GM06990 (cell line): ENCODE measurements around the gene LEKR1.
A peak's percentile ranks its signal among the peaks of the same experiment; 100 is the strongest.

Experiments used
- DNase-seq: peaks from one replicate; pipeline ENCODE4 v3.0.0-alpha.2; 2011; ENCODE audit not compliant: insufficient read length; ENCODE audit errors: extremely low read depth
- H3K27me3 ChIP-seq: replicated peaks from 2 replicates; pipeline ENCODE4 v1.6.0; 2011; ENCODE audit warnings: low read length; ENCODE audit not compliant: control insufficient read depth, insufficient read depth
- H3K36me3 ChIP-seq: 2 replicates; pipeline ENCODE4 v1.5.1; 2011; ENCODE audit warnings: low read length; ENCODE audit not compliant: control insufficient read depth, insufficient read depth
- H3K4me3 ChIP-seq: replicated peaks from 2 replicates; pipeline ENCODE4 v1.5.1; 2011; ENCODE audit warnings: low read depth, mild to moderate bottlenecking, control low read depth, low read length
- TF ChIP-seq, protein P1 (sequence below): IDR thresholded peaks from 2 replicates; pipeline ENCODE4 v1.5.1; 2011; ENCODE audit warnings: low read length, control low read depth, mild to moderate bottlenecking, inconsistent platforms; ENCODE audit not compliant: insufficient read depth, poor library complexity, severe bottlenecking

Gene LEKR1

DNA sequence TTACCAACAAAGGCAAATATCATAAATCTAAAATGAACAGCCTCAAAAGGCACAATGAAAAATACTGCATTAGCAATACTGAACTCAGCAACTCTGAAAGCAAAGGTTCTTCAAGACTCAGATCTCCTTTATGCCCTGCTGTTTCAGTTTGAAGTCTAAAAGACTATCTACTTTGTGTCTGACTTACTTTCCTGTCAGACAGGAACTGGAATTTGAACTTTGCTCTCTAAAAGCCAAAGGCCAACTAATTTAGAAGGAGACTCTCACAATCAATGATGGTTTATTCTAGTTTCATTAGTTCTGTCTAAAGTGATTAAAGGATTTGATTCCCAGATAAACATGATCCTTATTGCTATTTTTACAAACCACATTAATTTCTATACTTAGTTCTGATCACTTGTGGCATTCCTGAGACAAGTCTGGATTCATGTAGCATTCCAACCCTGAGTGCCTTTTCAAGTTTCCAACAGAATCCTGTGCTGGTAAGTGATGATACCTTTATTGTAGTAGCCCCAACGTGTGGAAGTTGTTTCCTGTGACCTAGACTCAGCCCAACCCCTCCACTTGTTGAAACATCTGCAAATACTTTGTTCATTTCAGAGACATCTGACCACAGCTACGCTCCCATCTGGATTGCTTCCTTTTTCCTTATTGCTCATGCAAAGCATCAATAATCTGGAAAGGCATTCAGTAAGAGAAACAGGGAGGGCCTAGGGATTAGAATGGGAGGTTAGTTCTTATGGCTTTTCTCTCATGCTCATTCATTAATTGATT, 14.9 kb upstream of the LEKR1 start:
- Histone ChIP-seq H3K4me3 (no peak overlapping the region), H3K27me3 (no peaks in the 10 kb centered on the region), H3K36me3 (peaks cover 4% of the 10 kb centered on the region; the same call in 1 of the 2 replicates)
- DNase-seq: no peak
- TF ChIP-seq, protein P1, sequence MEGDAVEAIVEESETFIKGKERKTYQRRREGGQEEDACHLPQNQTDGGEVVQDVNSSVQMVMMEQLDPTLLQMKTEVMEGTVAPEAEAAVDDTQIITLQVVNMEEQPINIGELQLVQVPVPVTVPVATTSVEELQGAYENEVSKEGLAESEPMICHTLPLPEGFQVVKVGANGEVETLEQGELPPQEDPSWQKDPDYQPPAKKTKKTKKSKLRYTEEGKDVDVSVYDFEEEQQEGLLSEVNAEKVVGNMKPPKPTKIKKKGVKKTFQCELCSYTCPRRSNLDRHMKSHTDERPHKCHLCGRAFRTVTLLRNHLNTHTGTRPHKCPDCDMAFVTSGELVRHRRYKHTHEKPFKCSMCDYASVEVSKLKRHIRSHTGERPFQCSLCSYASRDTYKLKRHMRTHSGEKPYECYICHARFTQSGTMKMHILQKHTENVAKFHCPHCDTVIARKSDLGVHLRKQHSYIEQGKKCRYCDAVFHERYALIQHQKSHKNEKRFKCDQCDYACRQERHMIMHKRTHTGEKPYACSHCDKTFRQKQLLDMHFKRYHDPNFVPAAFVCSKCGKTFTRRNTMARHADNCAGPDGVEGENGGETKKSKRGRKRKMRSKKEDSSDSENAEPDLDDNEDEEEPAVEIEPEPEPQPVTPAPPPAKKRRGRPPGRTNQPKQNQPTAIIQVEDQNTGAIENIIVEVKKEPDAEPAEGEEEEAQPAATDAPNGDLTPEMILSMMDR: no peak

DNA sequence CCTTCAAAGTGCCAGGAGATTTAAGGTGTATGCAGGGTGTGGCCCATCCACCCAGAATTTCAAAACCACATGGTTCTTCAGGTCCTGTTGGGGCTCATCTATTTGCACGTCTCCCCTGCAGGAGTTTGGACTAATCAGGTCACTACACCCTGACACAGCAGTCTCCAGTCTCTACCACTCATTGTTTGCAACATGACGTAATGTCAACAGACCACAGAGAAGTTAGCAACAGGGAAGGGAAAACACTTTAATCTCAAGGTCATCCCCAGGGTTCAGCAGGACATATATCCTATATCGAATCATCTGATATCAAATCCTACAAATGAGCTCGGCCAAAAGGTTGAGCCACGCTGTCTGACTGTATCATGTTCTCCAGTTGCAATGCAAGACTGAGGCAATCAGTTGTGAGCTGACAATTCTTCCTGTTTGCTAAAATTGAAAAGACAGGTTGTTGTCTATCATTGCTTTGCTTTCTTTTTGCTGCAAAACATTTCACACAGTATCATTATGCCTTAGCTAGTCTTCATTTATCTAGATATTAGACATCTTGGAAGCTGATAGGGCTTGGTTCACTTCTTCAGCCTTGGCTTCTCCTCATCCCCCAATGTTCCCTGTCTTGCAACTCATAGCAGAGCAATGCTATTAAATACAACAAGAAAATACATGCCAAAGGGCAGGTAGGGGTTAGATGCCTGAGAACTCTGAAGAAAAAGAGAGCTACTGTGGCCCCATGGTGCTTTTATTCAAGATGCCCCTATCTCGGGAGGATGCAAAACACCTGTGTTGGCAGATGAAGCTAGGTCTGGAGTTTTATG, 13.4 kb upstream of the LEKR1 start:
- H3K27me3 ChIP-seq: no peaks in the 10 kb centered on the region
- TF ChIP-seq, protein P1: no peak
- H3K4me3 ChIP-seq: no peak overlapping the region
- DNase-seq: no peak
- H3K36me3 ChIP-seq: peaks cover 4% of the 10 kb centered on the region; the same call in 1 of the 2 replicates

DNA sequence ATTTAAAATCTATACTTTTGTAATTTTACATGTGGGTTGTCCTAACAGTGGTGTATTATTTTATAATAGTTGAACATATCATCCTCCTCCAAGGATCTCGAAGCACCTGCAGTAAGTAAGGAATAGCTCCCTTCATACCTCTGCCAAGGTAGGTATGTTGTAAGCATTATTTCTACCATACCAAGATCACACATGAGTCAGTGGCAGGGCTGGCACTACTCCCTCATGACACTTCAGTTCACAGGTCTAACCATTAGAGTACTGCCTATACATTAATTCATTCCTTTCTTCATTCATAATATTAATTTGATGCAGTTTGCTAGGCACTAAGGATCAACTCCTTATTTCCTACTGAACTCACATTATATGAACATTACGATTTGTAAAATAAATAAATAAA, 11.9 kb upstream of the LEKR1 start:
- TF ChIP-seq, protein P1: no peak
- Histone ChIP-seq H3K36me3 (peaks cover 4% of the 10 kb centered on the region; the same call in 1 of the 2 replicates), H3K4me3 (no peak overlapping the region), H3K27me3 (no peaks in the 10 kb centered on the region)
- DNase-seq: no peak

DNA sequence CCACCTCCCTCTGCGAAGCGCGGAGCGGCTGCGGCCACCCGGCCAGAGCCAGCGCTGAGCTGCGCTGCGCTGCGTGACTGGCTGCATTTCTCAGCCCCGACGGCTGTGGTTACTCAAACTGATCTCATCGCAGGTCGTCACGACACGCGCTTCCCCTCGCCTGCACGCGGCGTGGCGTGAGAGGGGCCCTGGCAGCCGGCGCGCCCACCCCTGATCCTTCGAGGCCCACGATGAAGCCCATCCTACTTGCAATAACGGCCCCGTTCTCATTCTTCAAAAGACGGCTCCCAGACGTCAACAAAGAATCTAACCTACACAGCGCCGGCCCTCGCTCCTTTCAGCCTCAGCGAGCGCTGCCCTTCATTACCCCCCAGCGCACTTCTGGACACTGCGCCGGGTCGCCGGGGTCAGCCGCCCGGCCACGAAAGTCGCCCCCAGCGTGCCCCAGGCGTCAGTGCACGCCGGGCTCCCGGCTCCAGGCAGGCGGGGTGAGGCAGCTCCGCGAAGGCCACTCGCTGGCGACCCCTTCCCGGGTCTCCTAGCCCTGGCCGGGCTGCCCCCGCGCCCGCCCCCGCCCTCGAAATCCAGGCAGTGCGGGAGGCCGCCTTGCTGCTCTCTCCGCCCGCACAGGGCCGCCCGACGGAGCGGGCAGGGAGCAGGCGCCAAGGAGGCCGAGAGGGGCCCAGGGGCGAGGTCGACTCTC, 9.9 kb upstream of the LEKR1 start:
- H3K4me3 ChIP-seq: peak overlapping the region; percentile 67

More for the DNA sequence above, 9.9 kb upstream of the LEKR1 start:
- H3K27me3 ChIP-seq: no peaks in the 10 kb centered on the region
- TF ChIP-seq, protein P1: peak; percentile 15
- DNase-seq: peak; percentile 82
- H3K36me3 ChIP-seq: no peaks in the 10 kb centered on the region; the same call in 1 of the 2 replicates
